Body of pancreas (tissue), 4 donors: ENCODE data around the gene PMM2. TPM values are rescaled to one million over a fixed set of nuclear protein-coding genes. Genes with fewer than 3 reads are reported as not detected.

Source experiments
- ATAC-seq: fragments of 150-250 bp; one replicate; pipeline ENCODE4 v1.9.1; 2016
- DNase-seq, 4 donors: peaks; one replicate each; pipeline ENCODE4 v3.0.0-alpha.2; 2019
- H3K27ac ChIP-seq, 4 donors: fragments of 200-600 bp; sonication (generic); 1 replicate in 3 of 4; 2 replicates in 1 of 4; pipeline versions ENCODE4 v1.5.1 to v1.6.1; 2016 to 2019; ENCODE audit warnings: mild to moderate bottlenecking in 1 of 4, mixed read lengths in 1 of 4, moderate library complexity in 1 of 4
- H3K27me3 ChIP-seq, 2 donors: fragments of 200-600 bp; sonication (generic); one replicate each; pipeline ENCODE4 v1.6.0; 2016; ENCODE audit warnings: mild to moderate bottlenecking in 1 of 2
- H3K36me3 ChIP-seq, 2 donors: fragments of 200-600 bp; sonication (generic); replicated peaks in 1 of 2; 2 replicates each; pipeline ENCODE4 v1.5.1; 2016; ENCODE audit warnings: low read depth in 2 of 2; ENCODE audit not compliant: insufficient read depth in 1 of 2
- H3K4me1 ChIP-seq: fragments of 200-600 bp; sonication (generic); one replicate; pipeline ENCODE4 v1.6.0; 2016
- H3K4me3 ChIP-seq, 2 donors: fragments of 200-600 bp; sonication (generic); 1 replicate in 1 of 2; 2 replicates in 1 of 2; pipeline ENCODE4 v1.5.1; 2016 to 2019
- H3K9me3 ChIP-seq, 3 donors: fragments of 200-600 bp; sonication (generic); 1 replicate in 2 of 3; 2 replicates in 1 of 3; pipeline ENCODE4 v1.5.1; 2016
- POLR2A ChIP-seq, 3 donors: fragments of 450-650 bp; IDR thresholded peaks; one replicate each; pipeline ENCODE4 v1.6.1; 2016; ENCODE audit warnings: antibody characterized with exemption in 3 of 3, mild to moderate bottlenecking in 2 of 3
- WGBS, 2 donors: methylation state at CpG; one replicate each; pipeline ENCODE4 v1.1.5; 2017; 5-methylcytosine and 5-hydroxymethylcytosine counted together
- intact Hi-C: fragments of 100-400 bp; cut with DNase I; formaldehyde crosslinking; loops from one replicate; pipeline ENCODE4 v1.15.1; 2023
- total RNA-seq, 2 donors: library from RNA; depleted of rRNA; stranded (reverse); fragments of >200 nt; gene quantifications; one replicate each; pipeline ENCODE4 v1.1.0, GENCODE V29; 2016
- TF ChIP-seq, protein P1 (sequence below), 7 experiments: fragments of 450-650 bp in 4 of 7; fragments of 200-600 bp in 3 of 7; sonication (generic) in 3 of 7; IDR thresholded peaks; one replicate each; pipeline ENCODE4 v1.5.1; 2016 to 2019; ENCODE audit warnings: antibody characterized with exemption in 7 of 7

PMM2 gene
- total RNA-seq, 2 donors from 2014 or later, result 34.8 to 127 TPM

DNA sequence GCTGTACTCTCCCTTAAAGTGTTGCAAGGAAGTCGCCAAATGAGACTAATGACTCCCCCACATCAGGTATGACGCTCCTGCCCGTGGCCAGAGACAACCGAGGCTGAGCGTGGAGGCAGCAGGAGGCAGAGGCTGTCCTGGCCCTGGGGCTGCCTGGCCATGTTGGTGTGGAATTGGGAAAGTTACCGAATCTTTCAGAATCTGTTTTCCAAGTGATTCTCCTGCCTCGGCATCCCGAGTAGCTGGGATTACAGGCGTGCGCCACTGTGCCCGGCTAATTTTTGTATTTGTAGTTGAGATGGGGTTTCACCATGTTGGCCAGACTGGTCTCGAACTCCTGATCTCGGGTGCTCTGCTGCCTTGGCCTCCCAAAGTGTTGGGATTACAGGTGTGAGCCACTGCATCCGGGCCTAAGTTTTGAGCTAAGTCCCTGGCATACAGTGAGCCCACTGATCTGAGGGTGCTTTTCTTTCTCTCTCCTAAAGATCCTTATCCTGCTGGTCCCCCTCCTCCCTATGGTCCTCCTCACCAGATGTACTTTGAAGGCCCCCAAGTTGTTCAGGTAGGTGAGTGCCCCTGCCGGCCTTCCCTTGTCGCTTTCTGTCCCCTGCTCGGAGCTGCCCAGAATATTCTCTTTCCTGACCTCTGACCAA is 85.2 kb downstream of the PMM2 start:
- Histone ChIP-seq H3K9me3 (no peaks in the 10 kb centered on the region), H3K27ac (no peak overlapping the region), H3K36me3 (no peaks in the 10 kb centered on the region), H3K4me1 (peaks cover 27% of the 10 kb centered on the region), H3K4me3 (no peak overlapping the region), H3K27me3 (no peaks in the 10 kb centered on the region)
- intact Hi-C loops, result loop anchor here (5.0 to 10.0 kb wide), 2 partner anchors 226 to 318 kb away; no protein-coding TSS in a partner anchor
- DNase-seq (no peak), ATAC-seq (no peak)
- TF ChIP-seq POLR2A (IDR thresholded peaks at IDR 0.05), result no peak
- TF ChIP-seq, protein P1, sequence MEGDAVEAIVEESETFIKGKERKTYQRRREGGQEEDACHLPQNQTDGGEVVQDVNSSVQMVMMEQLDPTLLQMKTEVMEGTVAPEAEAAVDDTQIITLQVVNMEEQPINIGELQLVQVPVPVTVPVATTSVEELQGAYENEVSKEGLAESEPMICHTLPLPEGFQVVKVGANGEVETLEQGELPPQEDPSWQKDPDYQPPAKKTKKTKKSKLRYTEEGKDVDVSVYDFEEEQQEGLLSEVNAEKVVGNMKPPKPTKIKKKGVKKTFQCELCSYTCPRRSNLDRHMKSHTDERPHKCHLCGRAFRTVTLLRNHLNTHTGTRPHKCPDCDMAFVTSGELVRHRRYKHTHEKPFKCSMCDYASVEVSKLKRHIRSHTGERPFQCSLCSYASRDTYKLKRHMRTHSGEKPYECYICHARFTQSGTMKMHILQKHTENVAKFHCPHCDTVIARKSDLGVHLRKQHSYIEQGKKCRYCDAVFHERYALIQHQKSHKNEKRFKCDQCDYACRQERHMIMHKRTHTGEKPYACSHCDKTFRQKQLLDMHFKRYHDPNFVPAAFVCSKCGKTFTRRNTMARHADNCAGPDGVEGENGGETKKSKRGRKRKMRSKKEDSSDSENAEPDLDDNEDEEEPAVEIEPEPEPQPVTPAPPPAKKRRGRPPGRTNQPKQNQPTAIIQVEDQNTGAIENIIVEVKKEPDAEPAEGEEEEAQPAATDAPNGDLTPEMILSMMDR (IDR thresholded peaks at IDR 0.05), result no peak
- WGBS, 2 donors, result 75 to 80% methylated on average over 15 to 17 of the region's 17 CpGs

DNA sequence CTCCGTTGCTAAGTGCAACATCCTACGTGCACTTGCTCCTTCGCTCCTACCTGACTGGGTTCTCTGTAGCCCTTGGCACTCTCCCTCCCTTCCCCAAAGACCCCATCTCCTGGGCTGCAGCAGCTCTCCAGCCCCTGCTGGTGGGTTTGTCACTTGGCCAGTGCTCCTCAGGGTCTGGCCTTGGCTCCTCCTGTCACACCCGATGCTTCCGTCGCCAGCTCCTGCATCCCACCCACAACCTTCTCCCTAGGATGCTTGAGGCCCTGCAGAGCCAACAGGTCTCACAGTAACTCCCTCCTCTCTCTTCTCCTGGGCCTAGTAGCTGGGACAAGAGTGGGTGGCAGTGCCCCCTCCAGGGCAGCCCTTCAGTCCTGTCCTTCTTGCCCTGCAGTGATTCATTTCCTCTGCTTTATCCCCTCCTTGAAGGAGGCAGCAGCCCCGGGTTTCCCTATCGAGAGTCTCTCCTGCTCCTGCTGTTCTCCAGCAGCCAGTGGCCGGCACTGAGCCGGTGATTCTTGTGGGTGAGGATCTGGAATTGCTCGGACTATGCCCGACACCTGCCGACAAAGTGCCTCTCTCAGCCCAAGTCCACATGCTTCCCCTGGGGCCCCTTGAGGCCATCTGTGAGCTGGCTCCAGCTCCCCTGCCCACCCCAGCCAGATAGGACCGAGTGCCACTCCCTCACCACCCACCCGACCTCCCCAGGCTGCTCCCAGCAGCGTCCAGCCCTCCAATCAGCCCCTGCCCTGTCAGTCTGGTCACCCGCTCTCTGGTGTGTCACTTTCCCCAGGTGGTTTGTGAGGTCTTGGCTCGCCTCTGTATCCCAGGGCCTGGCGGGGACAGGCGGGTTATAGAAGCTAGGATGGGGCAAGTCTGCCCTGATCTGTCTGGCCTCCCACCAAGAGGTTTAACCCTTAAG is 88.3 kb downstream of the PMM2 start:
- Histone ChIP-seq H3K4me3 (no peak overlapping the region), H3K27ac (no peak overlapping the region), H3K36me3 (no peaks in the 10 kb centered on the region), H3K9me3 (no peaks in the 10 kb centered on the region), H3K4me1 (peaks cover 14% of the 10 kb centered on the region), H3K27me3 (no peaks in the 10 kb centered on the region)
- 8 to 14% methylated on average over 14 to 20 of the region's 20 CpGs for WGBS, 2 donors
- intact Hi-C loops, result loop anchor here (10.0 kb wide), 1 partner anchor 321 kb away; no protein-coding TSS in a partner anchor
- ATAC-seq, result peak; percentile 36
- DNase-seq, result peak in 2 of 4 donors; percentile 44 to 45
- TF ChIP-seq POLR2A (IDR thresholded peaks at IDR 0.05), result no peak
- TF ChIP-seq, protein P1 (IDR thresholded peaks at IDR 0.05), result peak in 1 of 7 experiments; percentile 3

DNA sequence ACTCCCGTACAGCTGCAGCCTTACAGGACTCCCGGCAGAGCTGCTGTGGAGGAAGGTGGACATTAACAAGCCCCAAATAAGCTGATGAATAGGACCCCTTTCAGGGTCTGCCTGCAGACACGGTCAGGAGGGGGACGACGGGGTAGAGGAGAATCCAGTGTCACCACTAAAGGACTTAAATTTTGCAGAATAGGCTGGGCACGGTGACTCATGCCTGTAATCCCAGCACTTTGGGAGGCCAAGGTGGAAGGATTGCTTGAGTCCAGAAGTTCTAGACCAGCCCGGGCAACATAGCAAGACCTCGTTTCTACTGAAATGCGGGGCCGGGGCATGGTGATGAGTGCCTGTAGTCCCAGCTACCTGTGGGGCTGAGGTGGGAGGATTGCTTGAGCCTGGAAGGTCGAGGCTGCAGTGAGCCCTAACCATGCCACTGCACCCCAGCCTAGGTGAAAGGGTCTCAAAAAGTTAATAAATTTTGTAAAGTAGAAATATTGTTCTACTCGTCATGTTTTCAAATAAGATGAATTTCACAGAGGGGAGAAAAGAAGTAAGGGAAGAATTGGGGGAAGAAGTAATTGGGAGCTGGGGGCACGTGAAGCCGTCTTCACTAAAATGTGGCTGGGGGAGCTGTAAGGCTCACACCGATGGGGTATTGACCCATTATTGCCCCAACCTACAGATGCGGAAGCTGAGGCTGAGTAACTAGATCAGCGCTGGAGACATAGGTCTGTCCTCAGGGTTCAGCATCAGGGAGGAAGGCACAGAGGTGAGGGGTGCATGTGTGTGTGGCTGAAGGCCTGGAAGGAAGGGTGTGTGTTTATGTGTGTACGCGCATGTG is 89.2 kb downstream of the PMM2 start:
- no peak for ATAC-seq
- Histone ChIP-seq H3K4me1 (peaks cover 14% of the 10 kb centered on the region), H3K4me3 (no peak overlapping the region), H3K27me3 (no peaks in the 10 kb centered on the region), H3K27ac (no peak overlapping the region), H3K36me3 (peaks cover 0 to 3% of the 10 kb centered on the region in 2 donors), H3K9me3 (no peaks in the 10 kb centered on the region)
- intact Hi-C loops, result loop anchor here (10.0 kb wide), 1 partner anchor 322 kb away; no protein-coding TSS in a partner anchor
- 64 to 67% methylated on average over 19 of the region's 19 CpGs for WGBS, 2 donors
- no peak for TF ChIP-seq POLR2A (IDR thresholded peaks at IDR 0.05)
- TF ChIP-seq, protein P1 (IDR thresholded peaks at IDR 0.05), result no peak
- DNase-seq, result no peak

DNA sequence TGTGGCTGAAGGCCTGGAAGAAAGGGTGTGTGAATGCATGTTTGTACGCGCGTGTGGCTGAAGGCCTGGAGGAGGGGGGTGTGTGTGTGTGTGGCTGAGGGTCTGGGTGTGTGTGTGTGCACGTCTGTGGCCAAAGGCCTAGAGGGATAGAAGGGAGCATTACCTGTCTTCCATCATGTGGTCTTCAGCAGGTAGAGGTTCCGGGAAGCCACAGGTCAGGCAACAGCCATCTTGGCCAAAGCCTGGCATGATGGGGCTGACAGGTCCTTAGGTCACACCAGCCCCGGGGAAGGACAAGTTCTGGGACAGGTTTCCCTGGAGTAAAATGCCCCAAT is 89.8 kb downstream of the PMM2 start:
- peaks cover 0 to 3% of the 10 kb centered on the region in 2 donors for H3K36me3 ChIP-seq
- intact Hi-C loops, result loop anchor here (10.0 kb wide), 1 partner anchor 323 kb away; no protein-coding TSS in a partner anchor
- H3K27me3 ChIP-seq, result no peaks in the 10 kb centered on the region
- WGBS, 2 donors, result 82 to 86% methylated on average over 5 to 6 of the region's 6 CpGs
- DNase-seq (no peak), ATAC-seq (no peak)
- TF ChIP-seq, protein P1 (IDR thresholded peaks at IDR 0.05), result no peak
- TF ChIP-seq POLR2A (IDR thresholded peaks at IDR 0.05), result no peak
- H3K4me1 ChIP-seq, result peaks cover 14% of the 10 kb centered on the region
- no peak overlapping the region for H3K27ac ChIP-seq
- H3K9me3 ChIP-seq, result no peaks in the 10 kb centered on the region
- no peak overlapping the region for H3K4me3 ChIP-seq
